AG08395 (cell line): ENCODE data around the gene CTTN.
"Not testable (repeated sequence)": the region's sequence is repeated elsewhere in the genome, so short reads cannot be mapped to it uniquely, and the experiment has no call there.

ENCODE experiments used
- DNase-seq: peaks from one replicate; pipeline ENCODE4 v3.0.0; 2012; ENCODE audit warnings: mixed read lengths, low spot score

The CTTN gene

GRCh38 chr11:70429724-70430521 is 31.6 kb downstream of the CTTN start:
- no peak for DNase-seq

- DNase-seq, result no peak
These were observed 32.6 kb downstream of the CTTN start for GRCh38 chr11:70430671-70431574.

GRCh38 chr11:70431611-70432010 is 33.3 kb downstream of the CTTN start:
- no peak for DNase-seq

- DNase-seq, result no peak
These were observed 33.7 kb downstream of the CTTN start for GRCh38 chr11:70432065-70432464.

- DNase-seq, result no peak
These were observed 34.3 kb downstream of the CTTN start for GRCh38 chr11:70432580-70432979.

DNA sequence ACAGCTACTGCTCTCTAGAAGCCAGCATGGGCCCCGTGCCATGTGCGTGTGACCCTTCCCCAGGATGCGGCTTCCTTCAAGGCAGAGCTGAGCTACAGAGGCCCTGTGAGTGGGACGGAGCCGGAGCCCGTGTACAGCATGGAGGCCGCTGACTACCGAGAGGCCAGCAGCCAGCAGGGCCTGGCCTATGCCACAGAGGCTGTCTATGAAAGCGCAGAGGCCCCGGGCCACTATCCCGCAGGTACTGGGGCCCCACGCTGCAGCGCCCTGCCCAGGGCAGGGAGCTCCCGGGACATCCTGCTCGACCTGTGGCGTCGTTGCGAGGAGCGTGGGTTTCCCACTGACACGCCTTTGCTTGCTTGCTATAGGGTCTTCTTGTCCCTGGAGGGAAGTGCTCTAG is 34.7 kb downstream of the CTTN start:
- DNase-seq, result no peak

- no peak for DNase-seq
These were observed 35.2 kb downstream of the CTTN start for GRCh38 chr11:70433526-70433925.

DNA sequence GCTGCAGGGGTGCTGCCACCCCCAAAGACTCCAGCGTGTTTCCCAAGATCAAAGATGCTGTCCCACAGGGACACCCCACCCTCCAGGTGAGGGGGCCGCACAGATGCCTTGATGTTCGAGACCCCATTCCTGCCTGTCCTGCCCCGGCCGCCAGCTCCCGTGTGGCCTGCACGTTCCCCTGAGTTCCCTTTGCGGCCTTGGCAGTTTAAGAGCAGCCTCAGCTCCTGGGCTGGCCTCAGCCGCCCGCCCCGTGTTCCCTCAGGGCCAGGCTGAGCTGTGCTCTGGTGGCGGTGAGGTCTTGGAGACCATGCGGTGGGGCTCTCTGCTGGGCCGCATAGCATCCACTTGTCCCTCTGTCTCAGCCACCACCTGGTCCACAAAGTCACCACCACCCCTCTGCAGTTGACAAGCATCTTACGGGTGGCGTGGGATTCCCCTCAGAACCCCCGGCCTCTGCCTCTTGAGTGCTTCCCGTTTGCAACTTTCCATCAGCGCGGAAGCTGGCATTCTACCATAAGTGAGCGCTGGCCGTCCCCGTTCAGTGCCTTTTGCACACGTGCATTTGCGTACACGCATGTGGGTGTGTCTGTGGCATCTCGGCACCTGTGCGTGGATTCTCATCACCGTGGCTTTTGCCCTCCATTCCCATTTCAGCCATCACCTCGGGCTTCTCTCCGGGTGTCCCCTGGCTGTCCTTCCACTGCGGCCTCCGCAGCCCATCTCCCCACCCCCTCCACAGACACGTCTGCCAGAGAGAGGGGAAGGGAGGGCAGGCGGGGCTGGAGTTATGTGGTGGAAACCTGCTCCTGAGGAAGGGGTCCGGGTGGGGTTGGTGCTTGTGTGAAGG is 35.9 kb downstream of the CTTN start:
- no peak for DNase-seq

DNA sequence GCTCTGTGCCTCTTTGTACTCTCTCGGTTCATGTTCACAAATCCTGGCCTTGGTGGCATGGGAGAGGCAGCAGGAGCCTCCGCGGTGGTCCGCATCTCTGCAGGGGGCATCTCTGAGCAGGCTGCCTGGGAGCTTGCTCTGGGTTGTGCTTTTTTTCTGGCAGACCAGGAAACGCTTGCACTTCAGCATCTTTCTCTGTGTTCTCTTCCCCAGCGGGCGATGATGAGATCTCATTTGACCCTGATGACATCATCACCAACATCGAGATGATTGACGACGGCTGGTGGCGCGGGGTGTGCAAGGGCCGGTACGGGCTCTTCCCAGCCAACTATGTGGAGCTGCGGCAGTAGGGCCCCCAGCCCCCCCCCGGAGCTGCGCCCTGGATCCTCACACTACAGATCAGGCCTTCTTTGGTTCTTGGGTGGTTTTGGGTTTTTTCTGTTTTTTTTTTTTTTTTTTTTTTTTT is 36.5 kb downstream of the CTTN start:
- DNase-seq, result no peak

GRCh38 chr11:70435361-70435760 is 37.0 kb downstream of the CTTN start:
- no peak for DNase-seq

GRCh38 chr11:70435765-70436500 is 37.6 kb downstream of the CTTN start:
- no peak for DNase-seq

DNA sequence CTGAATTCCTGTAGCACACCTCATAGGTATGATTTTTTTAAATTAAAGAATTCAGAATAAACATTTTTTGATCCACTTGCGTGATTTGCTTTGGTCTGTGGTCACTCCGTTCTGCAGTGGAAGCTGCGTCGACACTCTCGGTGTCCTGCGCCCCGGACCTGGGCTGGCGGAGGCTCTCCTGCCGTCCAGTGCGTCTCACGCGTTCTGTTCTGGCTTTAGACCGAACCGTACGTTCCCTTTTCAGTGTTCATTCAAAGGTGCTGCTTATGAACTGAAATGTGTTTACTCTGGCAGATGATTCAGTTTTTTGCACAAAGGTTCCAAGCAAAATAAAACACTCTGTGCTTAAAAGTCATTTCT is 38.2 kb downstream of the CTTN start:
- DNase-seq, result no peak

- no peak for DNase-seq
These were observed 38.9 kb downstream of the CTTN start for GRCh38 chr11:70437111-70437784.

DNA sequence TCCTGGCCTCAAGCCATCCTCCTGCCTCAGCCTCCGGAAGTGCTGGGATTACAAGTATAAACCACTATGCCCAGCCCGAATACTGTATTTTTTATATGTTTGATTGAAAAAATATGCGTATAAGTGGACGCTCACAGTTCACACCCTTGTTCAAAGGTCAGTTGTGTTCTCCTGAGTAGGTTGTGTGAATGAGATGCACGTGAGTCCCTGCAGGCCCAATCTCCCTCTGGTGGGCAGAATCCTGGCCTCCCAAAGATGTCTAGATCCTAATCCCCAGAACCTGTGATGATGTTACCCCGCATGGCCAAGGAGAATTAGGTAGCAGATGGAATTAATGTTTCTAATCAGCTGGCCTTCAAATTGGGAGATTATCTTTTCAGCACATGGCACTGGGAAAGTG is 41.9 kb downstream of the CTTN start:
- DNase-seq, result no peak

GRCh38 chr11:70443773-70444030 is 45.4 kb downstream of the CTTN start:
- DNase-seq, result no peak

DNA sequence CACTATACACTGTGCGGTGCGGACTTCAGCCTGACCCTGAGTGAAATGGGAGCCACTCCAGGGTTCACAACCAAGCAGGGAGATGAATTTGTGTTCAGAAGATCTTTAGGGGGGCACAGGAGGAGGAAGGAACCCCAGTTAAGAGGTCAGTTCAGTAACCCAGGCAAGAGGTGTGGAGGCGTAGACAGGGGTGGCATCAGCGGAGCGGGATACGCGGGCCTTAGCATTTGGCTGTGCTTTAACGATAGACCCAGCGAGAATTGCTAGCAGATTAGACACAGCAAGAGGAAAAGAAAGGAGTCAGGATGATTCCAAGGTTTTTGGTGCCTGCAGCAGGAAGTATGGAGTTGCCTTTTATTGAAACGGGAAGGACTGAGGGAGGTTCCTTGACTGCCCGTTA is 46.8 kb downstream of the CTTN start:
- DNase-seq, result no peak

DNA sequence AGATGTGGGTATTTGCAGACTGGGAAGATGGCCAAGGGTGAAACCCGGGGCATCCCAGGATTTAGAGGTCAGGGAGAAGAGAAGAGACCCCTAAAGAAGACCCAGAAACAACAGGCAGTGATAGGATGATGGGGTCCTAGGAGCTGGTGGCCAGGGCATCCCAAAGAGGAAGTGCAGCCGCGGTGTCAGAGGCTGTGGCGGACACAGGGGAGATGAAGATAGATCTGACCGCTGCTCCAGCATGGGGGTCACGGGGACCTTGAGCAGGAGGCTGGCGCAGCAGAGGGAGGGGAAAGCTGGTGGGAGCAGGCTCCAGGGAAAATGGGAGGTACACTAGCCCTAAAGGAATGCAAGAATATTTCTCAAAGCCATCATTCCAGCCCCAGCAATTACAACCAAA is 47.3 kb downstream of the CTTN start:
- peak; percentile 19 for DNase-seq

GRCh38 chr11:70448983-70449567 is 50.7 kb downstream of the CTTN start:
- no peak for DNase-seq

GRCh38 chr11:70454197-70454767 is 56.0 kb downstream of the CTTN start:
- DNase-seq, result no peak

DNA sequence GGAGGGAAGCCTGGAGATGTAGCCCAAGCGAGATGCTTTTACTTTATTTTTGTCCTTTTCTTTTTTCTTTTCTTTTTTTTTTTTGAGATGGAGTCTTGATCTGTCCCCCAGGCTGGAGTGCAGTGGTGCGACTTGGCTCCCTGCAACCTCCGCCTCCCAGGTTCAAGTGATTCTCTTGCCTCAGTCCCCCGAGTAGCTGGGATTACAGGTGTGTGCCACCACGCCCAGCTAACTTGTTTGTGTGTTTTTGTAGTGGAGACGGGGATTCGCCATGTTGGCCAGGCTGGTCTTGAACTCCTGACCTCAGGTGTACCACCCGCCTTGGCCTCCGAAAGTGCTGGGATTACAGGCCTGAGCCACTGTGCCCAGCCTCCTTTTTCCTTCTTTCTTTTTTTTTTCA is 56.5 kb downstream of the CTTN start:
- DNase-seq, result not testable (repeated sequence)

- DNase-seq, result no peak
These were observed 57.0 kb downstream of the CTTN start for GRCh38 chr11:70455354-70455753.
